ENCODE results near the gene NMRAL1. TPM values are rescaled to one million over a fixed set of nuclear protein-coding genes. Genes with fewer than 3 reads are reported as not detected.

The NMRAL1 gene
- total and polyA plus RNA-seq, 2 experiments from 2014 or later: 50.7 to 61.7 TPM

GRCh38 chr16:4477966-4478365, 3.5 kb upstream of the NMRAL1 start:
- Histone ChIP-seq H4K20me1 (replicated peaks; ENCODE audit: insufficient read depth) (no peaks in the 10 kb centered on the region; the same call in 1 of the 2 replicates), H3K36me3 (ENCODE audit: insufficient read depth) (peaks cover 6% of the 10 kb centered on the region; the same call in 1 of the 2 replicates), H2AFZ (no peak overlapping the region), H3F3A (replicated peaks; ENCODE audit: low read depth) (peaks cover 25% of the 10 kb centered on the region), H3K27me3 (ENCODE audit: insufficient read depth) (peaks cover 13% of the 10 kb centered on the region), H3K27ac (ENCODE audit: low read depth) (no peak overlapping the region), H3K4me2 (no peak overlapping the region), H3K79me2 (replicated peaks; ENCODE audit: insufficient read depth) (peaks cover 54% of the 10 kb centered on the region), H3K4me3 (no peak overlapping the region), H3K4me1 (ENCODE audit: insufficient read depth) (peaks cover 6% of the 10 kb centered on the region), H3K9me2 (ENCODE audit: insufficient read depth) (no peaks in the 10 kb centered on the region)
- Mint-ChIP-seq H3K9me3 (peaks cover 18% of the 10 kb centered on the region), H3K27me3 (ENCODE audit: insufficient read depth, low read depth, poor library complexity) (peaks cover 18% of the 10 kb centered on the region), H3K27ac (no peak overlapping the region), H3K4me3 (peak overlapping the region; percentile 73), H3K4me1 (peaks cover 12% of the 10 kb centered on the region), H3K36me3 (ENCODE audit: low read depth) (peaks cover 18% of the 10 kb centered on the region)
- no peak for TF ChIP-seq NANOG (IDR thresholded peaks at IDR 0.05; ENCODE audit: borderline replicate concordance)
- TF ChIP-seq CTCF (conservative IDR thresholded peaks at IDR 0.05; ENCODE audit: low read depth in 2 of 2): peak; percentile 32 to 37
- DNase-seq (ENCODE audit: low spot score) (peak; percentile 64), ATAC-seq (no peak)

DNA sequence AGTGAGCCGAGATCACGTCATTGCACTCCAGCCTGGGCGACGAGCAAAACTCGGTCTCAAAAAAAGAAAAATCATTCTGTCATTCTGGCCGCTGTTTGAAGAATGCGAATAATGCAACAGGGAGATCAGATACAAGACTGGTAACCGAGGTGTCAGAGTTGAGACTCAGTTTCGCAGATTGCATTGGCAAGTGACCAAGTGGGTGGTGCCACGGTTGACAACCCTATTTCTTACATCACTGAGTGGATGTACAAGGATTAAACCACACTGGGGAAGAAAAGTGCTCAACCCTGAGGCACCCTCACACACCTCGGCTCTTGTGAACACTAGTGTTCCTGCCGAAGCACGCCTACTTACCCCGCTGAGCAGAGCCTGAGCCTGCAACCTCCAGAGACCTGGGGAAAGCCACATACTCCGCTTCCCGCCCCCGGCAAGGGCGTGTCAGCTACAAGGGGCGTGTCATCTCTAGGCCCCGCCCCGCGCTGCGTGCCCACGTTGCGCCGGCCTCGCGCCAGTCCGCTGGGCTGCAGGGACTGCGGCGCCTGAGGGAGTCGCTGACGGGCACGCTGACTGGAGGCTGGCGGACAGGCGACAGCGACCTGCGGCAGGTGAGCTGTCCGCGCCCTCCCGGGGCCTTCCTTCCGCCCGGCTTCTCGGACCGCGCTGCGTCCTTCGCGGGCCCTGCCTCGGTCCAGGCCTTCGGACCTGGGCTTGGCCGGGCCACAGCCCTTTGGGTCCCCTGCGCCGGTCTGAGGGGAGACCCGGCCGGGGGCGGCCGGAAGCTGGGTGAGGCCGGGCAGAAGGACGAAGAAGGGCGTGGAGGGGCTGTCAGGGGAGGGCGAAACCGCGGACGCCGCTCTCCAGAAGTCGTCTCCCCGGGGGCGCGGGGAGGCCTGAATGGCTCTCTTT, 1.7 kb upstream of the NMRAL1 start, which contains the start of gene HMOX2:
Gene HMOX2 (plus strand): TSS at position 519 of the 909 bp plus-strand sequence. CDS start 29,127 bp downstream, outside the sequence.
- TF ChIP-seq CTCF (conservative IDR thresholded peaks at IDR 0.05; ENCODE audit: low read depth in 2 of 2) (peak in 1 of 2 experiments; percentile 45; a peak in 3 of 4 replicates), POLR2AphosphoS5 (IDR thresholded peaks at IDR 0.05; ENCODE audit: low read depth) (peak; percentile 97), REST (IDR thresholded peaks at IDR 0.05; ENCODE audit: unreplicated experiment) (no peak), CREB1 (CRISPR knock-in tag; IDR thresholded peaks at IDR 0.05; ENCODE audit: low read depth) (peak; percentile 78), EZH2 (IDR thresholded peaks at IDR 0.05; ENCODE audit: low read depth, unreplicated experiment) (no peak), ZNF114 (CRISPR knock-in tag; IDR thresholded peaks at IDR 0.05) (no peak), JUNB (IDR thresholded peaks at IDR 0.05; ENCODE audit: unreplicated experiment) (no peak)
- TF ChIP-seq, protein P1, sequence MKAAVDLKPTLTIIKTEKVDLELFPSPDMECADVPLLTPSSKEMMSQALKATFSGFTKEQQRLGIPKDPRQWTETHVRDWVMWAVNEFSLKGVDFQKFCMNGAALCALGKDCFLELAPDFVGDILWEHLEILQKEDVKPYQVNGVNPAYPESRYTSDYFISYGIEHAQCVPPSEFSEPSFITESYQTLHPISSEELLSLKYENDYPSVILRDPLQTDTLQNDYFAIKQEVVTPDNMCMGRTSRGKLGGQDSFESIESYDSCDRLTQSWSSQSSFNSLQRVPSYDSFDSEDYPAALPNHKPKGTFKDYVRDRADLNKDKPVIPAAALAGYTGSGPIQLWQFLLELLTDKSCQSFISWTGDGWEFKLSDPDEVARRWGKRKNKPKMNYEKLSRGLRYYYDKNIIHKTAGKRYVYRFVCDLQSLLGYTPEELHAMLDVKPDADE (IDR thresholded peaks at IDR 0.05): peak; percentile 50
- peak within 1 kb of the TSS; percentile 73 for H3K4me3 Mint-ChIP-seq
- H3K4me2 ChIP-seq: peak within 1 kb of the TSS; percentile 92
- peaks cover 13% of the 10 kb centered on the region for H3K4me1 Mint-ChIP-seq
- peaks cover 18% of the 10 kb centered on the region for H3K27me3 Mint-ChIP-seq (ENCODE audit: insufficient read depth, low read depth, poor library complexity)
- peaks cover 48% of the 10 kb centered on the region for H3K79me2 ChIP-seq (replicated peaks; ENCODE audit: insufficient read depth)
- H3K4me1 ChIP-seq (ENCODE audit: insufficient read depth): peaks cover 6% of the 10 kb centered on the region
- peaks cover 18% of the 10 kb centered on the region for H3K9me3 Mint-ChIP-seq
- H3K36me3 ChIP-seq (ENCODE audit: insufficient read depth): peaks cover 7% of the 10 kb centered on the region; the same call in 1 of the 2 replicates
- H3K4me3 ChIP-seq: peak within 1 kb of the TSS; percentile 77
- H4K20me1 ChIP-seq (replicated peaks; ENCODE audit: insufficient read depth): no peaks in the 10 kb centered on the region
- H3K27ac Mint-ChIP-seq: 0 out of 2 replicates have a peak within 1 kb of the TSS, but pooled peaks have one; percentile 56
- peak; percentile 83 for ATAC-seq
- H3K36me3 Mint-ChIP-seq (ENCODE audit: low read depth): peaks cover 27% of the 10 kb centered on the region
- no peaks in the 10 kb centered on the region for H3K9me2 ChIP-seq (ENCODE audit: insufficient read depth)
- H3F3A ChIP-seq (replicated peaks; ENCODE audit: low read depth): peaks cover 20% of the 10 kb centered on the region
- no peak within 1 kb of the TSS for H3K27ac ChIP-seq (ENCODE audit: low read depth)
- peaks cover 13% of the 10 kb centered on the region for H3K27me3 ChIP-seq (ENCODE audit: insufficient read depth)
- peak within 1 kb of the TSS; percentile 90 for H2AFZ ChIP-seq
- DNase-seq (ENCODE audit: low spot score): peak; percentile 94

Measured in GM23338 (cell line).